Ishikawa (cell line): Measurements from ENCODE around the gene ZNF555.

Experiments used
- CEBPB ChIP-seq: IDR thresholded peaks from 2 replicates; pipeline ENCODE4 v1.6.1; 2012
- CREB1 ChIP-seq: IDR thresholded peaks from 2 replicates; pipeline ENCODE4 v1.6.1; 2012; ENCODE audit warnings: low read depth
- EGR1 ChIP-seq: IDR thresholded peaks from 2 replicates; pipeline ENCODE4 v1.6.1; 2012
- EP300 ChIP-seq: IDR thresholded peaks from 2 replicates; pipeline ENCODE4 v1.6.1; 2012; ENCODE audit warnings: borderline replicate concordance
- FOXM1 ChIP-seq: IDR thresholded peaks from 2 replicates; pipeline ENCODE4 v1.6.1; 2012; ENCODE audit warnings: low read depth, borderline replicate concordance
- MAX ChIP-seq: IDR thresholded peaks from 2 replicates; pipeline ENCODE4 v1.6.1; 2012
- NFIC ChIP-seq: IDR thresholded peaks from 2 replicates; pipeline ENCODE4 v1.6.1; 2012
- RAD21 ChIP-seq: IDR thresholded peaks from 2 replicates; pipeline ENCODE4 v1.6.1; 2012; ENCODE audit warnings: low read depth
- REST ChIP-seq: IDR thresholded peaks from 2 replicates; pipeline ENCODE4 v1.6.1; 2012; ENCODE audit warnings: low read depth, mild to moderate bottlenecking
- TAF1 ChIP-seq: IDR thresholded peaks from 2 replicates; pipeline ENCODE4 v1.6.1; 2012; ENCODE audit warnings: low read depth, mild to moderate bottlenecking
- TCF12 ChIP-seq: IDR thresholded peaks from 2 replicates; pipeline ENCODE4 v1.6.1; 2012; ENCODE audit warnings: low read depth
- TEAD4 ChIP-seq: IDR thresholded peaks from 2 replicates; pipeline ENCODE4 v1.6.1; 2012
- YY1 ChIP-seq: IDR thresholded peaks from 2 replicates; pipeline ENCODE4 v1.6.1; 2012; ENCODE audit warnings: low read depth
- ZBTB7A ChIP-seq: IDR thresholded peaks from 2 replicates; pipeline ENCODE4 v1.6.1; 2012; ENCODE audit warnings: low read depth
- TF ChIP-seq, protein P1 (sequence below): IDR thresholded peaks from 2 replicates; pipeline ENCODE4 v1.6.1; 2012

Gene ZNF555

DNA sequence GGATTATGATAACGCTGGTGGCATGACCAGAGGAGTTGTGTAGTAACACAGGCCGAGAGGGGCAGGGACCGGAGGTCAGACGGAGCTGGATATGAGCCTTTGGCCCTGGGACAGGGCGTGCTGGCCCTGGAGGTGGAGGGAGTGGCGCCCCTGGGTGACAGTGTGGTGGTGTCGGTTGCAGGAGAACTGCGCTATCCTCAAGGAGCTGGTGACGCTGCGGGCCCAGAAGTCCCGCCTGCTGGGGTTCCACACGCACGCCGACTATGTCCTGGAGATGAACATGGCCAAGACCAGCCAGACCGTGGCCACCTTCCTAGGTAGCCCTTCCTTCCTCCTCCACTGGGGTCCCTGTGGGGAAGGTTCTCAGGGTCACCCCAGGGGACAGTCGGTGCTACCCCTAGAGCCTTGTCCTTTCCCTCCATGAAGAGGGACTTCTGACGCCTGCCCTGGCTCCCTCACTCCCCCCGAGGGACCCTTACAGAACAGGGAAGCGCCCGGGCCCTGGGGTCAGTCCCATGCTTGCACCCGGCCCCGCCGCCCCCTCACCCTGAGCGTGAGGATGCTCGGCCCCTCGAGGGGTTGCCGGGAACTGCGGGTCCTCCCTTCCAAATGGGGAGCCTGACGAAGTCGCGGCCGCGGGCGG is 34.4 kb upstream of the ZNF555 start:
- no peak for TF ChIP-seq EGR1
- TF ChIP-seq RAD21, result no peak
- TF ChIP-seq REST, result no peak
- no peak for TF ChIP-seq FOXM1

GRCh38 chr19:2807379-2808128 is 33.7 kb upstream of the ZNF555 start:
- TF ChIP-seq FOXM1, result no peak
- no peak for TF ChIP-seq REST
- TF ChIP-seq ZBTB7A, result no peak
- no peak for TF ChIP-seq CREB1
- TF ChIP-seq NFIC, result no peak
- TF ChIP-seq, protein P1, sequence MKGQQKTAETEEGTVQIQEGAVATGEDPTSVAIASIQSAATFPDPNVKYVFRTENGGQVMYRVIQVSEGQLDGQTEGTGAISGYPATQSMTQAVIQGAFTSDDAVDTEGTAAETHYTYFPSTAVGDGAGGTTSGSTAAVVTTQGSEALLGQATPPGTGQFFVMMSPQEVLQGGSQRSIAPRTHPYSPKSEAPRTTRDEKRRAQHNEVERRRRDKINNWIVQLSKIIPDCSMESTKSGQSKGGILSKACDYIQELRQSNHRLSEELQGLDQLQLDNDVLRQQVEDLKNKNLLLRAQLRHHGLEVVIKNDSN, result no peak
- no peak for TF ChIP-seq EP300
- TF ChIP-seq CEBPB, result no peak
- no peak for TF ChIP-seq TCF12
- no peak for TF ChIP-seq TEAD4
- no peak for TF ChIP-seq EGR1
- no peak for TF ChIP-seq RAD21
- TF ChIP-seq YY1, result no peak
- no peak for TF ChIP-seq MAX
- no peak for TF ChIP-seq TAF1

DNA sequence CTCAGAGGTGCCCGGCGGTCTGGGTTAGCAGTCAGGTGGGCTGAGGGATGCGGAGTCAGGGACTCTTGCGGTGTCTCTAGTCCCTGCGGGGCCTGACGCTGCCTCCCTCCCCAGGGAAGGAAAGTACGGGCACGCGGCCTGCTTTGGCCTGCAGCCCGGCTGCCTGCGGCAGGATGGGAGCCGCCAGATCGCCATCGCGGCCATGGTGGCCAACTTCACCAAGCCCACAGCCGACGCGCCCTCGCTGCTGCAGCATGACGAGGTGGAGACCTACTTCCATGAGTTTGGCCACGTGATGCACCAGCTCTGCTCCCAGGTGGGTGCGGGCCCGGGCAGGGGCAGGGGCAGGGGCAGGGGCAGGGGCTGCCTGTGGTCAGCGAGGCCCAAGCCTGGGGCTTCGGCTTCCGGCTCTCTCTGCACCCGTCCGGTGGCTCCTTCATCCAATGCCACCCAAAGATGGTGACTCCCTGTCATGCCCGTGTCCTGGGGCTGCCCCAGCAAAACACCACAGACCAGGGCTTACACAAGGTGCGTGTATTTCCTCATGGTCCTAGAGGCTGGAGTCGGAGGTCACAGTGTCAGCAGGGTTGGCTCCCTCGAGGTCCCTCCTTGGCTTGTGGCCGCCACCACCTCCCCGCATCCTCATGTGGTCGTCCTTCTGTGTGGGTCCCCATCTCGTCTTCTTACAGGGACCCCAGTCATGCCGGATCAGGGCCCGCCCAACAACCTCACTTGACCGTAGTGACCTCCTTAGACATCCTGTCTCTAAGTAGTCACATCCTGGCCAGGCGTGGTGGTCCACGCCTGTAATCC is 32.9 kb upstream of the ZNF555 start:
- TF ChIP-seq FOXM1 (no peak), CEBPB (no peak), EGR1 (no peak), TEAD4 (no peak), NFIC (no peak), MAX (no peak), RAD21 (no peak), YY1 (no peak), TCF12 (no peak), ZBTB7A (no peak), TAF1 (no peak), CREB1 (no peak), EP300 (no peak), REST (no peak)
- TF ChIP-seq, protein P1, result no peak
